Measurements from ENCODE around the gene RB1.
"Not testable (repeated sequence)": the region's sequence is repeated elsewhere in the genome, so short reads cannot be mapped to it uniquely, and the experiment has no call there.

Gene RB1

DNA sequence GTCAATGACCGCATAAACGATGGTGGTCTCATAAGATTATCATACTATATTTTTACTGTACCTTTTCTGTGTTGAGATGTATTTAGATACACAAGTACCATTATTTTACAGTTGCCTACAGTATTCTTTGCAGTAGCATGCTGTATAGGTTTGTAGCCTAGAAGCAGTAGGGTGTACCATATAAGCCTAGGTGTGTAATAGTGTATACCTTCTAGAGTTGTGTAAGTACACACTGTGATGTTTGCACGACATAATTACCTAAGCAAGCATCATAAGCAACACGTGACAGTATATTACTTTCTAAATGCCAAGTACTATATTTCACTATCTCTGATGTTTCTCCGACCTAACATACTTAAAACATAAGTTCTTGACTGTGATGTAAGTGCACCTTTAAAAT lies 106.6 kb downstream of the RB1 start:
- DNase-seq (ENCODE audit: low read depth), result no peak

GRCh38 chr13:48411147-48411794 lies 107.7 kb downstream of the RB1 start:
- DNase-seq (ENCODE audit: low read depth), result no peak

- peak; percentile 37 for DNase-seq (ENCODE audit: low read depth)
Measured at GRCh38 chr13:48411841-48412531, 108.4 kb downstream of the RB1 start.

- DNase-seq (ENCODE audit: low read depth), result peak; percentile 79
Measured at GRCh38 chr13:48412881-48413351, 109.4 kb downstream of the RB1 start, which contains the start of gene LPAR6. TSS of gene LPAR6 (minus strand) at chr13:48413113. CDS start at chr13:48412423, 690 bp downstream.

GRCh38 chr13:48414501-48414900 lies 111.0 kb downstream of the RB1 start:
- no peak for DNase-seq (ENCODE audit: low read depth)

DNA sequence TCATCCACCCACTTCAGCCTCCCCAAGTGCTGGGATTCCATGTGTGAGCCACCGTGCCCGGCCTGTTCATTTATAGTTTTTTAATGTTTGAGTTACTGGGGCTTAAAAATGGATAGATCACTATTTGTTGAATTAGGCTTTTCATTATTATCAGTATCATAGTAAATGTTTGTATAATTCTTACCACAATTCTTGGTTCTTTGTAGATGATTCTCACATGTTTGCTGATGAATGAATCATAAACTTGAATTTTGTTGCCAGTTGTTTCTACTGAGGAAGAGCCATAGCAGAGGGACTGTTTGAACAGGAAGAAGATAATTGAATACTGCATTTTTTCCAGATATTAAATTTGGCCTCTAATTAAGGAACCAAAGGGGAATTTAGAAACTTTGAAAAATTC lies 112.0 kb downstream of the RB1 start:
- no peak for DNase-seq (ENCODE audit: low read depth)

DNA sequence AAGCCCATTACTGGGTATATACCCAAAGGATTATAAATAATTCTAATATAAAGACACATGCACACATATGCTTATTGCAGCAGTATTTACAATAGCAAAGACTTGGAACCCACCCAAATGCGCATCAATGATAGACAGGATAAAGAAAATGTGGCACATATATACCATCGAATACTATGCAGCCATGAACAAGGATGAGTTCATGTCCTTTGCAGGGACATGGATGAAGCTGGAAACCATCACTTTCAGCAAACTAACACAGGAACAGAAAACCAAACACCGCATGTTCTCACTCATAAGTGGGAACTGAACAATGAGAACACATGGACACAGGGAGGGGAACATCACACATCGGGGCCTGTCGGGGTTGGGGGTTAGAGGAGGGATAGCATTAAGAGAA lies 118.5 kb downstream of the RB1 start:
- not testable (repeated sequence) for DNase-seq (ENCODE audit: low read depth)

DNA sequence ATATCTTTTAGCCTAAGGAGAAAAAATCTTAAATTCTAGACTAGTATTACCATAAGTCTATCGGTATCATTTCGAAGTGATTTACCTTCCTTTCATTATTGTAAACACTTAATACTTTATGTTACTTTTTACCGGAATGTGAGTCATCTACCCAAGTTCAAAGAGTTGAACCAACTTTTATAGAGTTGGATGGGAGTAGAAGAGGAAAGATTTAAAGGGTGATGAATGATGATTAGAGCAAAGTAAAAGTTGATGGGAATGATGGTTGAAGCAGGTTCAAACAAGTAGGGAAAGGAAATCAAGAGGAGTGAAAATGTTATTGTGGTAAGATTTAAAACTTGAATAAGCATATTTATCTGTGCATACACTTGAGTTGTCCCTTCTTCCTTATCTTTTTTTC lies 120.7 kb downstream of the RB1 start:
- no peak for DNase-seq (ENCODE audit: low read depth)

- no peak for DNase-seq (ENCODE audit: low read depth)
Measured at GRCh38 chr13:48426052-48426451, 122.5 kb downstream of the RB1 start.

DNA sequence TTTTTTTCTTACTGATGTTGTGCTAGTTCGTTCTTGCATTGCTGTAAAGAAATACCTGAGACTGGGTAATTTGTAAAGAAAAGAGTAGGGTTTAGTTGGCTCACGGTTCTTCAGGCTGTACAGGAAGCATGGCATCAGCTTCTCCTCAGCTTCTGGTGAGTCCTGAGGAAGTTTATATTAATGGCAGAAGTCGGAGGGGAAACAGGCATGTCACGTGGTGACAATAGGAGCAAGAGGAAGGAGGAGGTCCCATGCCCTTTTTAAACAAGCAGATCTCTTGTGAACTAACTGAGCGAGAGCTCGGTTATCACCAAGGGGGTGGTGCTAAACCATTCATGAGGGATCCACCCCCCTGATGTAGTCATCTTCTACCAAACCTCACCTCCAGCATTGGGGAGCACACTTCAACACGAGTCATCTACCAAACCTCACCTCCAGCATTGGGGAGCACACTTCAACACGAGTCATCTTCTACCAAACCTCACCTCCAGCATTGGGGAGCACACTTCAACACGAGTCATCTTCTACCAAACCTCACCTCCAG lies 123.3 kb downstream of the RB1 start:
- DNase-seq (ENCODE audit: low read depth), result not testable (repeated sequence)

GRCh38 chr13:48429036-48429435 lies 125.5 kb downstream of the RB1 start:
- no peak for DNase-seq (ENCODE audit: low read depth)

GRCh38 chr13:48429886-48430285 lies 126.3 kb downstream of the RB1 start:
- DNase-seq (ENCODE audit: low read depth), result no peak

DNA sequence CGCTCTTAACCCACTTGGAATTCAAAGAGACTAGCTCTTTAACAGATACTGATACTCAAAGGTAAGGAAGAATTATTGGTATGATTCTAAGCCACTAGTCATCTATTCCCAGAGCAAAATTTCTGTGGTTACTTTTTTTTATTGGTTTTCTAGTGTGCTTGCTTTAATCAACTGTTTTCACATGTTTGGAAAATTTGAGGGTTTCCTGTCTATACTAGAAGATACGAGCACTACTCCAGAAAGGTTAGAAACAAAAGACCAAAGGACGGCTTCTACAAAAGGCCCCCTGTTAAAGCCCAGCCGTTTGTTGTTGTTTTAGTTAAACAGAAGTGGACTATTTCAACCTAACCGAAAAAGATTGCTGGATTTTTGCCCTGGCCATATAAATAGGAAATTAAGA lies 127.9 kb downstream of the RB1 start:
- no peak for DNase-seq (ENCODE audit: low read depth)

DNA sequence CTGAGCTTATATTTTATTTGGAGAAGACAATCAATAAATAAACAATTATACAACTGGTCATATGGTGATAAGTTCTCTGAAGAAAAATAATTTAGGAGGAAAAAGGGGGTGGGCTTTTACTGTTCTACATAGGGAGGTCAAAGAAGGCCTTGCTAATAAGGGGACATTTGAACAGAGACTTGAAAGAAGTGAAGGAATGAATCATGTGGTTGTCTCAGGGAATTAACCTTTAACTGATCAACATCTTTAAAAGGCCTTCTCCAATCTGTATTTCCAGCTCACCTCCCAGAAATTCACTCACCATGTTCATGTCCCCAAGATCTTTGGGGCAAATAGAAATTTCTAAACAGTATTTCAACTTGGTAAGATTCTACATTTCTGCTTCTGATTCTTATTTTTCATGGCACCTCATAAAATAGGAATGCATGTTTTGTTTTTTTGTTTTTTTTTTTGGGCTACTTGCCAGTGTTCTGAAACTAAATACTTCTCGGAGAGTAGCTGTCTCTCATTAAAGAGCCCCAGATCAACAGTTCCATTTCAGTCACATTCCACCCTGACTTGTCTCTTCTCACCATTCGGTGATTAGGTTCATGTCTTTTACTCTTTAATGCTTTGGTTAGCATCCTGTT lies 128.6 kb downstream of the RB1 start:
- peak; percentile 17 for DNase-seq (ENCODE audit: low read depth)

GRCh38 chr13:48434200-48434599 lies 130.6 kb downstream of the RB1 start:
- DNase-seq (ENCODE audit: low read depth), result no peak

DNA sequence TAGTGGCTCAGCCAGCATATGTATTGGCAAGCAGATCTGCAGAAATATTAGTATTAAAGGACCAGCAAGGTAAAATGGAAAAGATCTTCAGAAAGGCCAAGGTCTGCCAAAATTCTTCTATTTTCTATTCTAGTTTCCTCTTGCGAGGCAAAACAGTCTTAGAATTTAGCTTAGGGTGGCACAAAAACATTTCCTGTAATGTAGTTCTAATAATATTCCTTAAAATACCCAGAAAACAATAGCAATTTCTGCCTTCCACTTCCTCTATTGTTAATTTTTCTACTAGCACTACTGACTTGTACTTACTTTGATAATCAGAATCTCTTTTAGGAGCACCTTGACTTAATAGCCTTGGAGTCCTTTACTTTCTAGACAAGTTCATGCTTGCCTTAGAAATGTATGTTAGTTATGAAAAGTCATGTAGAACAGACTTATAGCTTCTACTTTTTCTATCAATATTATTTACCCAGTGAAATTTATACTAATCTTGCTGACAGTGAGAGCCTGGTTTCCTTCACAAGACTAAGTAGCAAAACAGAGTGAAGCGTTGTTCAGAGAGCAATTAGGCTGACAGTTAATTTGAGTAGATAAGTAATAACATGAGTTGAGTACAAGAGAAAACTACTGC lies 133.2 kb downstream of the RB1 start:
- DNase-seq (ENCODE audit: low read depth), result no peak

DNA sequence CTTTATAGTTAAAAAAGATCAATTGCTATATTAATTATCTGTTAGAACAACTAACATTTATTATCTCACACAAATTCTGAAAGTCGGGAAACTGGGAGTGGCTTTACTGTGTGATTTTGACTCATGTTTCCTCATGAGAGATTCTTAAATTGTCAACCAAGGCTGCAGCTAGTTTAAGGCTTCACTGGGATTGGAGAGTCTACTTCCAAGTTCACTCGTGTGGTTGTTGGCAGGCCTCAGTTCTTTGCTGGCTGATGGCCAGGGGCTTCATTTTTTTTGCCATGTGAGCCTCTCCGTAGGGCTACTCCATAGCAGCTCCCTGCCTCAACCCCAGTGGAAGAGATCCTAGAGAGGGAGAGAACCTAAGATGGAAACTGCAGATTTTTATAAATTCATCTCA lies 133.8 kb downstream of the RB1 start:
- no peak for DNase-seq (ENCODE audit: low read depth)

GRCh38 chr13:48443442-48444208 lies 140.1 kb downstream of the RB1 start:
- DNase-seq (ENCODE audit: low read depth), result no peak

GRCh38 chr13:48446464-48446863 lies 142.9 kb downstream of the RB1 start:
- peak; percentile 59 for DNase-seq (ENCODE audit: low read depth)

DNA sequence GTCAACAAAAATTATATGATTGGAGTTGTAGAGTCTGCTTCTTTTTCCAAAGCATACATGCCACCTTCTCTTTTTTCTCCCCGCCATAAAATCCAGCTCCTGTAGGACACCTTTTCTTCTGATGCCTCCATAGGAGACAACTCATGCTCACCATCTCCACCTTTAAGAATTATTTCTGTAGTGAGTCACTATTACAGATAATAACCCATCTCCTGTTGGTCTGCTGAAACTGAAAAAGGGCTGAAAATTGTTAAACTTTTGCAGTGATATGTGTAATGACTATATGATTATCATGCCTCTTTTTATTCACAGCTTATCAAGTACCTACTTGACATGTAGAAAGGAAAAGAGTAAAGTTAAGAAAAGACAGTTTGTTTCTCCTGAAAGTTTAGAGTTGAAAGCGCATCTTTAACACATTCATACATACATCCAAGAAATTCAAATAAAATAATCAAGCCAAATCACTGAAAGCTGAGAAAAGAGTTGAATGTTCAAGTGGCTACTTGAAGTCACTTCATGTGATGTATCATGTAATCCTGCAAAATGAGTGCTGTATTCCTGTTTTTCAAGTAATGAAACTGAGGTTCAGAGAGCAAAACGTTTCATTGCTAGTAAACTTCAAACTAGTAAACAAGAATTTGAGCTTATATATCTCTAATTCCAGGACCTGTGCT lies 144.9 kb downstream of the RB1 start:
- no peak for DNase-seq (ENCODE audit: low read depth)

- DNase-seq (ENCODE audit: low read depth), result peak; percentile 71
Measured at GRCh38 chr13:48448959-48449614, 145.5 kb downstream of the RB1 start.
